Measurements from ENCODE around the gene ZNF385B. TPM values are rescaled to one million over a fixed set of nuclear protein-coding genes. Genes with fewer than 3 reads are reported as not detected.

The ZNF385B gene
- polyA plus RNA-seq, 3 donors: 12.7 to 14.6 (median 14.4) TPM

DNA sequence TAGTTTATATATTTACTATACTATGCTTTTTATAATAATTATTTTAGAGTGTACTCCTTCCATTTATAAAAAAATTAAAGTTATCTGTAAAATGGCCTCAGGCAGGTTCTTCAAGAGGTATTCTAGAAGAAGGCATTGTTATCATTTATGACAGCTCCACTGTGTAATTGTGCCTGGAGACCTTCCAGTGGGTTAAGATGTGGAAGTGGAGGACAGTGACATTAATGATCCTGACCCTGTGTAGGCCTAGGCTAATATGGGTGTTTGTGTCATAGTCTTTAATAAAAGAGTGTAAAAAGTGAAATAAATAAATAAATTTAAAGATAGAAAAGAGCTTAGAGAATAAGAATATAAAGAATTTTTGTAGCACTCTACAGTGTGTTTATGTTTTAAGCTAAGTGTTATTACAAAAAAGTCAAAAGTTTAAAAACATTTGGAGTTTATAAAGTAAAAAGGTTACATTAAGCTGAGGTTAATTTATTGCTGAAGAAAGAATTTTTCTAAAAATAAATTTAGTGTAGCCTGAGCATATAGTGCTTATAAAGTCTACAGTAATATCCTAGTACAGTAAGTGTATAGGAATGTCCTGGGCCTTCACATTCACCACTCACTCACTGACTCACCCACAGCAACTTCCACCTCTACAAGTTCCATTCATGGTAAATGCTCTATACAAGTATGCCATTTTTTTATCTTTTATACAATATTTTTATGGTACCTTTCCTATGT, 406.8 kb downstream of the ZNF385B start:
- DNase-seq (ENCODE audit: low read depth in 3 of 3, low spot score in 2 of 3): no peak

GRCh38 chr2:179449010-179449409, 412.4 kb downstream of the ZNF385B start:
- no peak for DNase-seq (ENCODE audit: low read depth in 3 of 3, low spot score in 2 of 3)

- no peak for DNase-seq (ENCODE audit: low read depth in 3 of 3, low spot score in 2 of 3)
Measured at GRCh38 chr2:179447839-179448447, 413.5 kb downstream of the ZNF385B start.

- no peak for DNase-seq (ENCODE audit: low read depth in 3 of 3, low spot score in 2 of 3)
Measured at GRCh38 chr2:179447421-179447820, 414.0 kb downstream of the ZNF385B start.

- no peak for DNase-seq (ENCODE audit: low read depth in 3 of 3, low spot score in 2 of 3)
Measured at GRCh38 chr2:179446476-179447141, 414.8 kb downstream of the ZNF385B start.

DNA sequence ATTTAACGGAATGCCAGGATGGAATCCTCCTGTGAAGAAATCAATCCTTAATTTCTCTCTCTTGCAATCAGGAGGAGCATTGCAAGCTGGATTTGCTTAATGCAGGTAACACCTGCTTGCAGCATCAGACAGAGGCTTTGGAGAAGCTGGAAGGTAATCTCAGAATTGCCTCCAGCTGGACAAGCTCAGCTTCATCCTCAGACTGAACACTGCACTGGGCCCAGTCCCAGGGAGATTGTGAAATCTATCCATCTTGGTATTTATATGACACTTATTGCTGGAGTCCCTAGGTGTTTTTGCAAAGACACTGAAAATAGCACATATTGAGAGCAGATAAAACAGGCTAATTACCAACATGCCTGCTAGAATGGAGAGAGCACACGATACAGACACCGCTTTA, 417.4 kb downstream of the ZNF385B start:
- DNase-seq (ENCODE audit: low read depth in 3 of 3, low spot score in 2 of 3): no peak

DNA sequence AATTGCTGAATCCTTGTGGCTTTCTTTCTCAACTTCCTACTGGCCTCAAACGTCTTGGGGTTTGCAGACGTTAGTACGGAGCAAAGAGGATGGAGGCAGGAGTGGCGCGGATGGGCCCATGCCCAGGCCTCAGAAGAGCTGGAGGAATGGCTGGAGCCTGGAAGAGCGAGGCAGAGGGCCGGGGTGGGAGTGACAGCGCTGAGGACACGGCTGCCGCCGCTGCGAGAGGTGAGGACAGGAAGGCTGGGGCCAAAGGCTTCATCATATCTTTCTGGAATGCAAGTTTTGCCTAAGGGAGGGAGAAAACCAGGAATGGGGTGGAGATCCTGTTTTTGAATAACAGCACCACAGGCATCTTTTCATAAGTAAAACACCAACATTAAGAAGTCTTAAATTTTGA, 418.2 kb downstream of the ZNF385B start:
- no peak for DNase-seq (ENCODE audit: low read depth in 3 of 3, low spot score in 2 of 3)

- no peak for DNase-seq (ENCODE audit: low read depth in 3 of 3, low spot score in 2 of 3)
Measured at GRCh38 chr2:179442206-179442605, 419.2 kb downstream of the ZNF385B start.

- no peak for DNase-seq (ENCODE audit: low read depth in 3 of 3, low spot score in 2 of 3)
Measured at GRCh38 chr2:179441551-179441950, 419.9 kb downstream of the ZNF385B start.

- no peak for DNase-seq (ENCODE audit: low read depth in 3 of 3, low spot score in 2 of 3)
Measured at GRCh38 chr2:179440642-179441251, 420.7 kb downstream of the ZNF385B start.

DNA sequence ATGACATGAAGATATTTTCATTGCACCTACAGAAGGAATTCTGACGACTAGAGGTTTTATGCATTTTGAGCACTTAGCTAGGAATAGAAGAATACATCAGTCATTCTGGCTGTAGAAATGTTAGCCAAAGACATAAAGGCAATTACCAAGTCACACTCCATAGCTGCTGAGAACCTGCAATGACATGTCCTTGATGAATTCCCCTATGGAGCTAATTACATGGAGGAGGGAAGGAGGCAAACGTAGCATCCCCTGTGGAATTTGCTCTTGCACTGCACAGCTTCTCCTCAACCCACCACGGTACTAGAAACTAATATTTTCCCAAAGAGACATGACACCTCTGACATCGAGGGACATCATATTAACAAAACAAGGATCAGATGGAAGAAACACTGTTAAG, 422.8 kb downstream of the ZNF385B start:
- DNase-seq (ENCODE audit: low read depth in 3 of 3, low spot score in 2 of 3): no peak

- DNase-seq (ENCODE audit: low read depth in 3 of 3, low spot score in 2 of 3): no peak
Measured at GRCh38 chr2:179437430-179437829, 424.0 kb downstream of the ZNF385B start.

DNA sequence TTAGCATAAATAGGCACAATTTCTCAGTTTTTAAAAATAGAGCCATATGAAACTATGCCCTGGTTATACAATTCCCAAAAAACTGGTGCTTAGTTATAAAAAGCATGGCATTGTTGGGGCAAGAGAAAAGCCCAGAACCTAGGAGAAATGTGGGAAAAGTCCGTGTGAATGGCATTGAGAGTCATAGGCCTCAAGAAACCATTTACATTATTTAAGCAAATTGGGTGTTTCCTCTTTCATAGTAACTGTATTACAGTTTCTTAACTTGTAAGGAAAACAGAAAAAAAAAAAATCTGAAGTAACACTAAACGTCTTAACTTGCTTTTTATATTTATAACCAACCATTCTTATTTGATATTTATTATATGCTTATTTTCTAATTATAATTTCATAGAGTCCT, 425.8 kb downstream of the ZNF385B start:
- DNase-seq (ENCODE audit: low read depth in 3 of 3, low spot score in 2 of 3): no peak

DNA sequence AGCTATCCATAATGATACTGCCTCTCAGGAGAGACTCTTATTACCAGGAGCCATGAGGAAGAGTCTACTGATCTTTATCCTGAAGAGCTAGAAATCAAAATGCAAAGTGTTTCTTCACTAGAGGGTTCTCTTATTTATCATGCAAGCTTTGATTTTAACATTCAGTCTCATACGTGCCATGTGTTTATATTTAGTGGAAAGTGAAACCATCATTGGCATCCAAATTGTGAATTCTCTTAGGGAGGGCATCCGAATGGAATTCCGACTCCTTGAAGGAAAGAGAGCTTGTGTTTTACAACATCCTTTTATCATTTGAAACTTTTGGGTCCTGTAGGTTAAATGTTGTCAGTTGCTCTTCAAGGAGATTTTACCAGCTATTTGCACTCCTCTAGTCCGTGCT, 426.4 kb downstream of the ZNF385B start:
- no peak for DNase-seq (ENCODE audit: low read depth in 3 of 3, low spot score in 2 of 3)

- DNase-seq (ENCODE audit: low read depth in 3 of 3, low spot score in 2 of 3): no peak
Measured at GRCh38 chr2:179434357-179434756, 427.1 kb downstream of the ZNF385B start.

DNA sequence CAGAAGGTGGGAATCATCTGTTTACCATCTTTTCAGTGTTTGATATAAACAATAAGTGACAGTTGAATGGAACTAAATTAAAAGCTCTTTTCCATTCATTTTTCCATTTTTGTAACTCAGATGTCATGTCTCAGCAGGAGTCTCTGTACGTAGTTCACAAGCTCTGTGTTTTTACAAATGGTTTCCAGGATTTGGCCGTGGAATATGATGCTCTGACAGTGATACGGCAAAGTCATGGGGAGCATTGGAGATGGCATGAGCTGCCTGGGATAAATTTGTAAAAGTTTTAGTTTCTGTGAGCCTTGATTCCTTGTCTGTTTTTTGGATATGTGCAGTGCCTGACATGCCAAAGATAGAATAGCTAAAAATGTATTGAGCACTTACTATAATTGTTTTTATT, 428.7 kb downstream of the ZNF385B start:
- no peak for DNase-seq (ENCODE audit: low read depth in 3 of 3, low spot score in 2 of 3)

- DNase-seq (ENCODE audit: low read depth in 3 of 3, low spot score in 2 of 3): no peak
Measured at GRCh38 chr2:179429597-179429996, 431.8 kb downstream of the ZNF385B start.

GRCh38 chr2:179429060-179429471, 432.3 kb downstream of the ZNF385B start:
- DNase-seq (ENCODE audit: low read depth in 3 of 3, low spot score in 2 of 3): no peak

GRCh38 chr2:179428649-179429048, 432.8 kb downstream of the ZNF385B start:
- no peak for DNase-seq (ENCODE audit: low read depth in 3 of 3, low spot score in 2 of 3)

GRCh38 chr2:179427065-179427464, 434.3 kb downstream of the ZNF385B start:
- no peak for DNase-seq (ENCODE audit: low read depth in 3 of 3, low spot score in 2 of 3)

DNA sequence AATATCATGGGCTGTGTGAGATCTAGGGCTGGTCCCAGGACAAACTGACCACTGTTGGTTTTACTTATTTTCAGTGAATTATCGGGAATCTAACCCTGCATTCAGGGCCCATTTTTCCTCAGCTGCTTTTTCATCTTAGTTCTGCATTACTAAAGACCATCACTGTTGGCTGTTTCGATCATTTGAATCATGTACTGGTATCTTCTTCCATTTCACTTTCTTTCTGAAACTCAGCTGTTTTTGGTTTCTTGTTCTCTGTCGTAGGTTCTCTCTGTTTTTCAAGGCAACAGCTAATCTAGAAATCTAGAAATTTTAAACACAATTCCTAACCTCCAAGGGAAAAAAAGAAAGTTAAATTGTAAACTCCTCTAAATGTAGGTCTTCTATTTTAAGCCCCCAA, 436.8 kb downstream of the ZNF385B start:
- DNase-seq (ENCODE audit: low read depth in 3 of 3, low spot score in 2 of 3): no peak
